HG03575 (cell line): Measurements from ENCODE around the gene TPRX1.
"Not testable (repeated sequence)": the region's sequence is repeated elsewhere in the genome, so short reads cannot be mapped to it uniquely, and the experiment has no call there.

Experiments used
- ATAC-seq: cut with Tn5 transposase; IDR thresholded peaks from one replicate; pipeline ENCODE4 v1.9.1; 2021; ENCODE audit not compliant: unreplicated experiment, insufficient number of reproducible peaks, low FRiP score; ENCODE audit errors: extremely low read depth

The TPRX1 gene

GRCh38 chr19:47804451-47804850 is at the start of gene TPRX1:
TPRX1 (minus strand) TSS chr19:47804551; CDS start chr19:47804539, 12 bp downstream.
- not testable (repeated sequence) for ATAC-seq

- ATAC-seq = no peak
Observed at GRCh38 chr19:47853003-47853402, 48.7 kb upstream of the TPRX1 start.

- ATAC-seq = no peak
Observed at GRCh38 chr19:47848823-47849473, 44.6 kb upstream of the TPRX1 start.

- ATAC-seq = no peak
Observed at GRCh38 chr19:47848425-47848822, 44.1 kb upstream of the TPRX1 start.

GRCh38 chr19:47842941-47843340 is 38.6 kb upstream of the TPRX1 start:
- no peak for ATAC-seq

- ATAC-seq = no peak
Observed at GRCh38 chr19:47839913-47840312, 35.6 kb upstream of the TPRX1 start.

- no peak for ATAC-seq
Observed at GRCh38 chr19:47839411-47839810, 35.1 kb upstream of the TPRX1 start.

- ATAC-seq = no peak
Observed at GRCh38 chr19:47836038-47836437, 31.7 kb upstream of the TPRX1 start.

- no peak for ATAC-seq
Observed at GRCh38 chr19:47832723-47833122, 28.4 kb upstream of the TPRX1 start.

- no peak for ATAC-seq
Observed at GRCh38 chr19:47826800-47827199, 22.4 kb upstream of the TPRX1 start.

- no peak for ATAC-seq
Observed at GRCh38 chr19:47824396-47824795, 20.0 kb upstream of the TPRX1 start.

GRCh38 chr19:47821460-47822020 is 17.2 kb upstream of the TPRX1 start, which contains the start of gene CRX:
CRX (plus strand) TSS chr19:47821937; CDS start chr19:47834444, 12,507 bp downstream.
- ATAC-seq = no peak

GRCh38 chr19:47820410-47820809 is 16.1 kb upstream of the TPRX1 start:
- ATAC-seq = no peak

- ATAC-seq = no peak
Observed at GRCh38 chr19:47819858-47820257, 15.5 kb upstream of the TPRX1 start.

GRCh38 chr19:47818221-47818620 is 13.9 kb upstream of the TPRX1 start:
- ATAC-seq = not testable (repeated sequence)

- ATAC-seq = not testable (repeated sequence)
Observed at GRCh38 chr19:47816270-47816669, 11.9 kb upstream of the TPRX1 start.

GRCh38 chr19:47813995-47814328 is 9.6 kb upstream of the TPRX1 start:
- ATAC-seq = no peak

- no peak for ATAC-seq
Observed at GRCh38 chr19:47813304-47813994, 9.1 kb upstream of the TPRX1 start.

GRCh38 chr19:47806435-47806834 is 2.1 kb upstream of the TPRX1 start:
- ATAC-seq = no peak

- ATAC-seq = no peak
Observed at GRCh38 chr19:47805313-47805712, 962 bp upstream of the TPRX1 start.
